CMK (cell line): ENCODE data around the gene R3HDML.

Experiments used
- DNase-seq: peaks from one replicate; pipeline ENCODE4 v3.0.0-alpha.2; 2010; ENCODE audit warnings: low read depth

Gene R3HDML

GRCh38 chr20:44364068-44364467, 27.2 kb downstream of the R3HDML start:
- DNase-seq, result no peak

- no peak for DNase-seq
Observed at GRCh38 chr20:44364780-44365179, 27.9 kb downstream of the R3HDML start.

- DNase-seq, result no peak
Observed at GRCh38 chr20:44367746-44368145, 30.9 kb downstream of the R3HDML start.

- DNase-seq, result no peak
Observed at GRCh38 chr20:44370639-44371218, 33.9 kb downstream of the R3HDML start.

- DNase-seq, result no peak
Observed at GRCh38 chr20:44382641-44383040, 45.8 kb downstream of the R3HDML start.

GRCh38 chr20:44384423-44385027, 47.7 kb downstream of the R3HDML start:
- no peak for DNase-seq

GRCh38 chr20:44388466-44389023, 51.7 kb downstream of the R3HDML start:
- no peak for DNase-seq

- DNase-seq, result no peak
Observed at GRCh38 chr20:44389871-44390270, 53.0 kb downstream of the R3HDML start.

GRCh38 chr20:44390280-44390679, 53.4 kb downstream of the R3HDML start:
- no peak for DNase-seq

GRCh38 chr20:44392088-44392775, 55.4 kb downstream of the R3HDML start:
- DNase-seq, result no peak

GRCh38 chr20:44392776-44393607, 56.1 kb downstream of the R3HDML start:
- DNase-seq, result no peak

- DNase-seq, result no peak
Observed at GRCh38 chr20:44393608-44394451, 57.0 kb downstream of the R3HDML start.

GRCh38 chr20:44394452-44394701, 57.5 kb downstream of the R3HDML start:
- no peak for DNase-seq

GRCh38 chr20:44394702-44395460, 58.0 kb downstream of the R3HDML start:
- peak; percentile 94 for DNase-seq

- no peak for DNase-seq
Observed at GRCh38 chr20:44395461-44396340, 58.9 kb downstream of the R3HDML start.

- DNase-seq, result no peak
Observed at GRCh38 chr20:44396369-44397130, 59.7 kb downstream of the R3HDML start.

GRCh38 chr20:44398335-44398734, 61.5 kb downstream of the R3HDML start:
- no peak for DNase-seq

- no peak for DNase-seq
Observed at GRCh38 chr20:44399446-44399845, 62.6 kb downstream of the R3HDML start.

GRCh38 chr20:44400671-44400969, 63.8 kb downstream of the R3HDML start:
- DNase-seq, result no peak
